Lower lobe of right lung (tissue), 2 donors: Measurements from ENCODE around the gene NOS2. TPM values are rescaled to one million over a fixed set of nuclear protein-coding genes. Genes with fewer than 3 reads are reported as not detected.
"Not testable (repeated sequence)": the region's sequence is repeated elsewhere in the genome, so short reads cannot be mapped to it uniquely, and the experiment has no call there.

ENCODE experiments used
- ATAC-seq, 2 donors: fragments of 200-7000 bp; cut with Tn5 transposase; one replicate each; pipeline ENCODE4 v1.9.1; 2020 to 2022; ENCODE audit warnings: mild to moderate bottlenecking in 2 of 2, moderate library complexity in 2 of 2
- DNase-seq: peaks from one replicate; pipeline ENCODE4 v3.0.0-alpha.2; 2020
- H3K27ac ChIP-seq: fragments of 200-600 bp; one replicate; pipeline ENCODE4 v1.8.0; 2022
- H3K27me3 ChIP-seq: fragments of 200-600 bp; one replicate; pipeline ENCODE4 v1.8.0; 2022; ENCODE audit warnings: low read depth
- H3K36me3 ChIP-seq: fragments of 200-600 bp; one replicate; pipeline ENCODE4 v1.8.0; 2022; ENCODE audit warnings: mild to moderate bottlenecking
- H3K4me1 ChIP-seq: fragments of 200-600 bp; one replicate; pipeline ENCODE4 v1.8.0; 2022
- H3K4me3 ChIP-seq: fragments of 200-600 bp; one replicate; pipeline ENCODE4 v1.8.0; 2022; ENCODE audit warnings: mild to moderate bottlenecking
- H3K9me3 ChIP-seq: fragments of 200-600 bp; one replicate; pipeline ENCODE4 v1.8.0; 2022
- intact Hi-C: fragments of 100-400 bp; cut with DNase I; formaldehyde crosslinking; loops from one replicate; pipeline ENCODE4 v1.11.0; 2022
- total RNA-seq: library from RNA; stranded (reverse); fragmentation: NEBNext Ultra II Directional; extraction: Animal tissue kit (Norgen Biotek cat#: 25700); gene quantifications from one replicate; pipeline ENCODE4 v1.2.1, GENCODE V29; 2021
- TF ChIP-seq, protein P1 (sequence below): fragments of 200-600 bp; IDR thresholded peaks from one replicate; pipeline ENCODE4 v1.8.0; 2022; ENCODE audit warnings: antibody characterized with exemption, mild to moderate bottlenecking
- donor health status: DM: no; HTN: yes; CAD: no; lungs with severe emphysema.

NOS2 gene
- total RNA-seq, 1 donor from 2014 or later = 0.38 TPM

DNA sequence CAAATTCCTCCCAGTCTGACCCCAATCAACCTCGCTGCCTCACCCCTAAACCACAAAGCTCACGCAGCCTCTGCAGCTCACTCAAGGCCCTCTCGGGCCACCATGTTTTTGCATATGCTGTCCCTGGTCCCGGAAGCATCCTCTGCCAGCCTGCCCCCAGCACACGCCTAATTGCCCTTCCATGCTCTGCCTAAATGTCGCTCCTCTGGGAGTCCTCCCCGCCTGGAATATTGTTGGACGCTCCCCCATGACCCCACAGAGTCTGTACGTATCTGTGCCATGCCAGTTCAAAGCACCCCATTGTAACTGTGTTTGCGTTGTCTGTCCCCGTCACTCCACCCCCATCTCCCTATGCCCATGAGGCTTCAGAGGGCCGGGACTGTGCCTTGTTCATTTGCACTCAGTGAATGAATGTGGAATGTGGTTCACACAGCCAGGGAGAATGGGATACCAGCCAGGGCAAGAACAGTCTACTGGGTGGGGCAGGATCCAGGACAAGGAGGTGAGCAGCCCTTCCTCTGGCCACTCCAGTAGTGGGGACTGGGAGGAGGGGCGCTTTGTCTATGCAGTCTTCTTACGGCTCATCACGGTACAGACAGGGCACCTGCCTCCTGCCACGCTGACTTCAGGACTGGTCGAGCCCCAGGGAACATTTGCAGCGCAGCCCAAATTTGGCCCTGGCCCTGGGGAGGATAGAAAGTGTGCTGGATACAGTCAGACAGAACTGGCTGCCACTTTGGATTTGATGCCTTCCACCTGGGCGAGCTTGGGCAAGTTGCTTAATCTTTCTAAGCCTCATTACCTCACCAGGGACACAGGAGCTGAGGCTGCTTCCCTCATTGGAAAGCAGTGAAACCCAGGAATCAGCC, 48.5 kb downstream of the NOS2 start:
- H3K36me3 ChIP-seq = no peaks in the 10 kb centered on the region
- no peaks in the 10 kb centered on the region for H3K4me1 ChIP-seq
- no peaks in the 10 kb centered on the region for H3K9me3 ChIP-seq
- no peak overlapping the region for H3K27ac ChIP-seq
- peak; percentile 14 to 18 for ATAC-seq
- intact Hi-C loops = loop anchor here (10.0 kb wide), 1 partner anchor 97 kb away; no protein-coding TSS in a partner anchor
- no peak overlapping the region for H3K4me3 ChIP-seq
- TF ChIP-seq, protein P1, sequence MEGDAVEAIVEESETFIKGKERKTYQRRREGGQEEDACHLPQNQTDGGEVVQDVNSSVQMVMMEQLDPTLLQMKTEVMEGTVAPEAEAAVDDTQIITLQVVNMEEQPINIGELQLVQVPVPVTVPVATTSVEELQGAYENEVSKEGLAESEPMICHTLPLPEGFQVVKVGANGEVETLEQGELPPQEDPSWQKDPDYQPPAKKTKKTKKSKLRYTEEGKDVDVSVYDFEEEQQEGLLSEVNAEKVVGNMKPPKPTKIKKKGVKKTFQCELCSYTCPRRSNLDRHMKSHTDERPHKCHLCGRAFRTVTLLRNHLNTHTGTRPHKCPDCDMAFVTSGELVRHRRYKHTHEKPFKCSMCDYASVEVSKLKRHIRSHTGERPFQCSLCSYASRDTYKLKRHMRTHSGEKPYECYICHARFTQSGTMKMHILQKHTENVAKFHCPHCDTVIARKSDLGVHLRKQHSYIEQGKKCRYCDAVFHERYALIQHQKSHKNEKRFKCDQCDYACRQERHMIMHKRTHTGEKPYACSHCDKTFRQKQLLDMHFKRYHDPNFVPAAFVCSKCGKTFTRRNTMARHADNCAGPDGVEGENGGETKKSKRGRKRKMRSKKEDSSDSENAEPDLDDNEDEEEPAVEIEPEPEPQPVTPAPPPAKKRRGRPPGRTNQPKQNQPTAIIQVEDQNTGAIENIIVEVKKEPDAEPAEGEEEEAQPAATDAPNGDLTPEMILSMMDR = no peak
- H3K27me3 ChIP-seq = no peaks in the 10 kb centered on the region
- no peak for DNase-seq

DNA sequence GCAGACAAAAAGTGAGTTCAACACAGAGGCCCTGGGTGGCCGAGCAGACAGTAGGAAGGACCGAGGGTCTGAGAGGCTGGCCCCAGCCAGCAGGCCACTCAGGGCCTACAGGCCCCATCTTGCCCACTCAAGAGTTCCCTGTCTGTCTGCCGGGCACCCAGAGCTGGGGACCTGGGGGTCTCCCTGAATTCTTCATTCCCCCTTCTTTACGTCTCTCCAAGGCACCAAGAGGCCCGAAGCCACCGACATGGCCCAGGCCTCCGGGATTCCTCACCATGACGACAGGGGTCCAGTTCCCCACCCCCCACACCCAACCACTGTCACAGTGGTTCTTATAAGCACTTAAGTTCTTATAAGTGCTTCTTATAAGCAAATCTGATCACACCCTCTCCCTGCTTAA, 49.2 kb downstream of the NOS2 start:
- no peak for DNase-seq
- no peaks in the 10 kb centered on the region for H3K36me3 ChIP-seq
- H3K4me3 ChIP-seq = no peak overlapping the region
- H3K9me3 ChIP-seq = no peaks in the 10 kb centered on the region
- ATAC-seq = no peak
- no peaks in the 10 kb centered on the region for H3K4me1 ChIP-seq
- no peaks in the 10 kb centered on the region for H3K27me3 ChIP-seq
- H3K27ac ChIP-seq = no peak overlapping the region
- intact Hi-C loops = loop anchor here (10.0 kb wide), 1 partner anchor 96 kb away; no protein-coding TSS in a partner anchor
- TF ChIP-seq, protein P1 = no peak

DNA sequence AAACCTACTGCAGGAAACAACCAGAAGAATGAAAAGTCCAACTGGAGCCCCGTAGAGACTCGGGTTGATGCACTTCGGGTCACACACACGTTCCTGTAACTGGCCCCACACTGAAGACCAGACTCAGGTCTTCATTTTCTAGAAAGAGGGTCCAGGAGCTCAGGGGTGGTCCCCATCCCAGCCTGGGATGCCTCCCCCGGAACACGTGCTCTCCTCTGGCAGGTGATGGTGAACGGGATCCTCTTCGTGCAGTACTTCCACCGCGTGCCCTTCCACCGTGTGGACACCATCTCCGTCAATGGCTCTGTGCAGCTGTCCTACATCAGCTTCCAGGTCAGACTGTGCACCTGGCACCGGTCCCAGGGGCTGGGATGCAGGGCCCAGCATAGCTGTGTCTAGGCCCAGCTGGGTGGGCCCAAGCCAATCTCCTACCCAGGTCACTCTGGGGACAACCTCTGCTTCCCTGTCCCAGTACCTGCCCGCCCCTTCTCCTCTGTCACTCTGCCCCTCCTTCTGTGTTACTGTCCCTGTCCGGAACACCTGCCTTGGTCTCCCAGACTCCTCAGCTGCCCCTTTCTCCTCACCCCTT, 50.7 kb downstream of the NOS2 start:
- not testable (repeated sequence) for H3K36me3 ChIP-seq, H3K4me1 ChIP-seq, H3K4me3 ChIP-seq, H3K27me3 ChIP-seq, ATAC-seq, H3K27ac ChIP-seq, DNase-seq, H3K9me3 ChIP-seq
- intact Hi-C loops = loop anchor here (10.0 kb wide), 1 partner anchor 95 kb away; no protein-coding TSS in a partner anchor

DNA sequence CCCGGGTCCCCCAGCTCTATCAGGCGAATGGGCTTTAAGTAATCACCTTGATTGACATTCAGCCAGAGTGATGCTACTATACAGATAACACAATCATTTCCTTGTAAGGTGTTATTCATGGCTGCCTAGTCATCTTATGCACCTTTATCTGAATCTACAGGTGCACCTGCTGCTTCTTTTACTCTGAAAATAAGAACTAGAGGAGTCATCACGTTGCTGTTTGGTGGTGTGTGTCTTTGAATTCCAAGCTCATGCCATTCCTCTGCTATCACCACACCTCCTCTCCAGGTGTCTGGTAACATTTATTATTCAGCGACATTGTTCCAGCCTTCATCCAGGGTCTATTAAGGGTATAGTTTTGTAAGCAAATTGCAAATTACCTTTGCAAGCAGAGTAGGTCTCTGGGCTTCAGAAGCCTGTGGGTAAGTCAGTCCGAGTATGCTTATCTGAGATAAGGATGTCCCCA, 51.9 kb downstream of the NOS2 start:
- intact Hi-C loops = no loop called here

DNA sequence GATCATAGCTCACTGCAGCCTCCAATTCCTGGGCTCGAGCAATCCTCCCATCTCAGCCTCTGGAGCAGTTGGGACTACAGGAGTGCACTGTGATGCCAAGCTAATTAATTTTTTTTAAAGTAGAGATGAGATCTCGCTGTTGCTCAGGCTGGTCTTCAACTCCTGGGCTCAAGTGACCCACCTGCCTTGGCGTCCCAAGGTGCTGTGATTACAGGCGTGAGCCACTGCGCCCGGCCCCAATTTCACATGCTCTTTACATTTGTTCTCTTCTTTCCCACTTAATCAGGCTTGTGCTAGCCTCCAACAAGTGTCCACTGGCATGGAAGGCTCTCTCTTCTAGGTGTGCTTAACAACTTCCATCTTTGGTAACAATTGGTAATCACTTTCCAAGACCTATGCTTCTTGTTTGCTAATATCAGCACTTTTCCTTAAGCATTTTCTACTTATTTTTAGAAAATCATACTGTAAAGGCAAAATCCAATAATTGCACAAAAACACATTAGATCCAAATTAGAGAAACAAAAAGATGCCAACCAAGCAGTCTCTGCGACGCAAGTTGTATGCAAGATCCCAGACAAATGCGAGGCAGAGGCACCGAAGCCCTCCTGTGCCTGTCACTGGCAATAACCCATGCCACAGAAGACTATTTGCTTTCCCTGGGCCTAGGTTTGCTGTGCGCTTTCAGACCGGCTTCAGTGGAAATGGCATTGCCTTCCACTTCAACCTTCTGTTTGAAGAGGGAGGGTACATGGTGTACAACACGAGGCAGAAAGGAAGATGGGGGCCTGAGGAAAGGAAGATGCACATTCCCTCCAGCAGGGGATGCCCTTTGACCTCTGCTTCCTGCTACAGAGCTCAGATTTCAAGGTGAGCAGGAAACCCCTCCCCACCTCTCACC, 52.6 kb downstream of the NOS2 start:
- H3K27ac ChIP-seq = no peak overlapping the region
- no peaks in the 10 kb centered on the region for H3K4me1 ChIP-seq
- intact Hi-C loops = no loop called here
- DNase-seq = no peak
- no peak for ATAC-seq
- no peaks in the 10 kb centered on the region for H3K27me3 ChIP-seq
- TF ChIP-seq, protein P1 = no peak
- no peaks in the 10 kb centered on the region for H3K9me3 ChIP-seq
- H3K4me3 ChIP-seq = no peak overlapping the region
- H3K36me3 ChIP-seq = no peaks in the 10 kb centered on the region

More for the DNA sequence above, 51.9 kb downstream of the NOS2 start:
- Histone ChIP-seq H3K4me3 (no peak overlapping the region), H3K27me3 (no peaks in the 10 kb centered on the region), H3K27ac (no peak overlapping the region), H3K4me1 (no peaks in the 10 kb centered on the region), H3K36me3 (no peaks in the 10 kb centered on the region), H3K9me3 (no peaks in the 10 kb centered on the region)
- no peak for DNase-seq
- TF ChIP-seq, protein P1 = no peak
- no peak for ATAC-seq
